Central memory CD4-positive, alpha-beta T cell (primary cell): ENCODE data around the gene NFATC4.
"Not testable (repeated sequence)": the region's sequence is repeated elsewhere in the genome, so short reads cannot be mapped to it uniquely, and the experiment has no call there.

ENCODE experiments used
- DNase-seq: peaks from one replicate; pipeline ENCODE4 v3.0.0; 2022

The NFATC4 gene

DNA sequence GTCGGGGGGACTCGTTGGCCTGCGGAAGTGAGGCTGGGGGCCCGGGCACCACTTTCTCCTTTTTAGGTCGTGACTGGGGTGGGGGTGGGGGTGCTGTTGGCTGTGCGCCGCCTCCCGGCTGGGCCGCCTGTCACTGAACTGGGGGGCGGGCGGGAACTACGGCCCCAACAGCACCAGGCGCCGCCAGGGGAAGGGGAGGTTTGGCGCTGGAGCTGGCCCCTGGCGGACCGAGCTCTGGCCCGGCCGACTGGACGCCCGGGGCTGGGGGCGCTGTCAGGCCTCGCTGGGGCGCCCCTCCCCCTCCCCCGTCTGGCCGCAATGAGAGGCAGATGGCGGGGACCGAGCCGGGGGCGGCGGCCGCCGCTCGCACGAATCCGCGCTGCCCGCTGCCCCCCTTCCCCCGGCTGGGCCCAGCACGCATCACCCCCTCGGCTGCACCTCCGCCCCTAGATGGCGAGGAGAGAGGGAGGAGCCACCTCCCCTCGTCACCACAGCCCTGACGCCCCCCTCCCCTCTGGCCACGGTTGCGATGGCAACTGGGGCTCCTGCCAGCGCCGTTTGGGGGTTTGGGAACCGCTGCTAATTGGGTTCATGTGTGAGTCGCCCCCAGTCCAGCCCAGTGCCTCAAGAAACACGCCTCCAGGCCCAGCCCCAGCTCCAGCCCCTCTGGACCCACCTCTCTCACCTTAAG lies 723 bp downstream of the NFATC4 start:
- peak; percentile 21 for DNase-seq

- DNase-seq = no peak
Observed at GRCh38 chr14:24369463-24369862, 1.5 kb downstream of the NFATC4 start.

GRCh38 chr14:24369907-24370687 lies 2.1 kb downstream of the NFATC4 start:
- no peak for DNase-seq

DNA sequence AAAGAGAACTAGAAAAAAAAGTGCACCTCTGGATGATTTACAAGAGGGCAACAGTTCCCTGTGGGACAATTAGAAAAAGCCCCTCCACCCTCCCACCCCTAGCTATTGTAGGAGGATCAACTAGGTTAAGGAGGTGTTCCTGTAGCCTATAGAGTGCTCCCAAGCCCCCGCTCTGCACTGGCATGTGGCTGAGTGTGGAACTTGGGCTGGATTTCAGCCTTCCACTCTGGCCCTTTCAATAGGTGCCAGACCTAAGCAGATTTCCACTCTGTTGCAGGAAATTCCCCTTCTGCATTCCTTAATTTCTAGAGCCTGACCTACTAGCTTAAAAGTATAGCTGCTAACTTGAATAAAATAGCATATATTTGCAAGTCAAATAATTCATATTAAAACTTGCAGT lies 2.8 kb downstream of the NFATC4 start:
- DNase-seq = no peak

DNA sequence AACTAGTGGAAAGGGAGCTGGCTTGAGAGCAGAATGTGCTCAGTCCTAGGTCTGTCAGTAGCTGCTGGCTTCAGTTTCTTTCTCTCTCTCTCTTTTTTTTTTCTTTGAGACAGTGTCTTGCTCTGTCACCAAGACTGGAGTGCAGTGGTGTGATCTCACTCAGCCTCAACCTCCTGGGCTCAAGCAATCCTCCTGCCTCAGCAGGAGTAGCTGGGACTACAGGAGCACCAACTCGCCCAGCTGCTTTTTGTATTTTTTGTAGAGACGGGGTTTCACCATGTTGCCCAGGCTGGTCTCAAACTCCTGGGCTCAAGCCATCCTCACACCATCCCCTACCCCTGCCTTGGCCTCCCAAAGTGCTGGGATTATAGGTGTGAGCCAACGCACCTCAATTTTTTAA lies 3.6 kb downstream of the NFATC4 start:
- not testable (repeated sequence) for DNase-seq

- no peak for DNase-seq
Observed at GRCh38 chr14:24372701-24373416, 4.9 kb downstream of the NFATC4 start.

GRCh38 chr14:24376448-24377070 lies 8.6 kb downstream of the NFATC4 start:
- no peak for DNase-seq

- no peak for DNase-seq
Observed at GRCh38 chr14:24377126-24377525, 9.1 kb downstream of the NFATC4 start.

- DNase-seq = no peak
Observed at GRCh38 chr14:24377657-24378056, 9.7 kb downstream of the NFATC4 start.

GRCh38 chr14:24378327-24378726 lies 10.3 kb downstream of the NFATC4 start:
- DNase-seq = no peak

GRCh38 chr14:24378981-24379906 lies 11.3 kb downstream of the NFATC4 start:
- no peak for DNase-seq

DNA sequence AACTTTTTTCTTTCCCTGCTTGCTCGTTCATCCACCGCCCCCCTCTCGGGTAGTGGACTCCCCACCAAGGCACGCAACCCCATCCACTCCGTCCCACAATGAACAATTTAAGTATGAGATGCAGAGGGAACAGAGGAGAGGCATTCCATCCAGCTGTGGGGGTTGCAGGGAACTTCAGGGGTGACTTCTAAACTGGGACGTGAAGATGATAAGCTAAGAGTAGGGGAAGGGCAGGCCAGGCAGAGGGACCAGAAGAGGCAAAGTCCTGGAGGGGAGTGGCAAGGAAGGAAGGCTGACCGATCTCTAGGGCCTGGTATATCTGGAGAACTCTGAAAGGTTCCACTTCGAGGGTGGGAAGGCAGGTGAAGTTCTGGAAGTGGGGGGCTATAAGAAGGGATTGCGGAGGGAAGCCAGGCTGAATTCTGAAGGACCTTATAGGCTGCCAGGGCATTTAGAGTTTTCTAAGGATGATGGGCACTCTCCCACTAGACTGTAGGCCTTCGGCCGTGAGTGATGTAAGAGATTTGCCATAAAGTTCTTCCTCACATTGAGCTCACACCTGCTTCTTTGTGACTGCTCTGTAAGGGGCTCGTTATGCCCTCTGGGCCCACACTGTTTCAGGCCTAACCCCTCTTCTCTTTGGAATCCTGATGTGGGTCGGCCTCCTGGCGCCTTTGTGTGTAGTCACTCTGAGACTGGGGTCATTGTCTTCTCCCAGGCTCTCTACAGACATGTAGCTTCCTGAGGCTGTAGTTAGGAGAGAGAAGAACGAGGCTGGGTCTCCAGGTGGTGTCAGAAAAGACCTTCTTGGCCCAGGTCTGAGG lies 12.1 kb downstream of the NFATC4 start:
- DNase-seq = no peak

- DNase-seq = no peak
Observed at GRCh38 chr14:24381363-24382063, 13.5 kb downstream of the NFATC4 start.

- no peak for DNase-seq
Observed at GRCh38 chr14:24382064-24382371, 14.0 kb downstream of the NFATC4 start.

GRCh38 chr14:24384169-24384568 lies 16.2 kb downstream of the NFATC4 start:
- DNase-seq = no peak

DNA sequence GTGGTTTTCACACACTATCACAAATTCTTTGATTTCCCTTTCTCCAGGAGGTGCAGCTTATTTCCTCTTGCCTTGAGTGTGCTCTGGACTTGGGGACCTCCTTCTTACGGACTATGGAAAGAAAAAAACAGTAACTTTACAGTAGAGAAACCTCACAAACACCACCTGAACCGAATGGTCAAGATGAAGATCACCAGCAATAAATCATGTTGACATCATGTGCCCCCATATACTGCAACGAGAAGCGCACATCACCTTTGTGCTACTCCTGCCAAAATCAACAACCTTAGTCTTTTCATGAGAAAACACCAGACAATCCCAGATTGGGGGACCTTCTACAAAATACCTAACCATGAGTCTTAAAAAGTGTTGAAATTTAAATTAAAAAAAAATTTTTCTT lies 17.5 kb downstream of the NFATC4 start:
- no peak for DNase-seq

DNA sequence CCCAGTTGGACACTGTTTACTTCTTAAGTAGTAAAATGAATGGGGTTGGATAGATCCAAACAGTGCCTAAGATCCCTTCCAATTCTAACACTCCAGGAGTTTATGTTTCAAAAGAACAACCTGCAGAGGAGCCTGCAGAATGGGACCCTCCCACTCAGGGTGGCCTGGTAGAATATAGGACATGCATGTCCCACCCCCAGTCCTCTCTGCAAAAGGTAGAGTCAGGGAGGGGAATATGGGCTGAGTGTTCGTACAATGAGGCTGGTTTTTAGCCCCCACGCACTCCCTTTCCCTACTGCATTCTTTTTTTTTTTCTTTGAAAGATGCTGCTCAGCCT lies 19.0 kb downstream of the NFATC4 start:
- DNase-seq = no peak

- not testable (repeated sequence) for DNase-seq
Observed at GRCh38 chr14:24387579-24387978, 19.6 kb downstream of the NFATC4 start.

GRCh38 chr14:24388474-24389179 lies 20.6 kb downstream of the NFATC4 start:
- DNase-seq = no peak

- no peak for DNase-seq
Observed at GRCh38 chr14:24389226-24389848, 21.4 kb downstream of the NFATC4 start.
